ENCODE data around the gene KRT36. TPM values are rescaled to one million over a fixed set of nuclear protein-coding genes. Genes with fewer than 3 reads are reported as not detected.

KRT36 gene
- total RNA-seq, result not detected

DNA sequence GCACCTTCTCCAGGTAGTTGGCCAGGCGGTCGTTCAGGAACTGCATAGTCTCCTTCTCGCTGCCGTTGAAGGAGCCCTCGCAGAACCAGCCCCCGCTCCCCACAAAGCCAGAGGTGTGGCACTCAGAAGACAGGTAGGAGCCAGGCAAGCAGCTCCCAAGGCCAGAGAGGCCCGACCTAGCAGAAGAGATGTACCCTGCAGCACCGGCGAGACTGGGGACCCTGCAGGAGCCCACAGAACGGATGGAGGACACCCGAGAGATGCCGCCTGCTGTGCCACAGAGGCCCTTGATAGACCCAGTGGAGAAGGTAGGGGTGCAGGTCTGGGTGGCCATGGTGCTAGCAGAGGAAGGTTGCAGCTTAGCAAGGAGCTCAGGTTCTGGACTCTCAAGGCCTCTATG, at the start of gene KRT36:
KRT36 (minus strand) TSS at position 380 of the 400 bp plus-strand sequence; CDS start at position 334, 46 bp downstream.
- POLR2A ChIA-PET, result no interaction called here
- CTCF ChIA-PET, result interaction anchor here (2.1 kb wide), 1 partner anchor 60 kb away, joined by 7 read pairs; no protein-coding TSS in a partner anchor

DNA sequence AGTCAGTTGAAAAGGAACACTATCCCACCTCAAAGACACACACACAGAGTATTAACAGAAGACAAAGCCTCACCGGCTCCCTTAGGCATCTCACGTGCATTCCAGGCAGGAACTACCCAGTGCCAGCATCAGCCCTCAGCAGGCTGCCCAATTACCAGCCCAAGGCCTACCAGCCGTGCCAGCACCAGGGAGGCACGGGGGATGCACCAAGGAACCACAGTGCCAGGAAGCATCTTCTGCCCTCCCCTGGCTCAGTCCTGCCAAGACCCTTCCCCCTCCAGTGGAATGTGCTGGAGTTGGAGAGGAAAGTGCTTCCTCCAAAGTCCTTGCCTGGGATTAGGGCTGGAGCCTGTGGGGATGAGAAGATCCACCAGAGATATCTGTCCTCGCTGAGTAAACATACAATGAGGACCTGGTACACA, 49.4 kb upstream of the KRT36 start:
- CTCF ChIA-PET, result interaction anchor here (1.2 kb wide), 1 partner anchor 11 kb away, joined by 3 read pairs; no protein-coding TSS in a partner anchor

DNA sequence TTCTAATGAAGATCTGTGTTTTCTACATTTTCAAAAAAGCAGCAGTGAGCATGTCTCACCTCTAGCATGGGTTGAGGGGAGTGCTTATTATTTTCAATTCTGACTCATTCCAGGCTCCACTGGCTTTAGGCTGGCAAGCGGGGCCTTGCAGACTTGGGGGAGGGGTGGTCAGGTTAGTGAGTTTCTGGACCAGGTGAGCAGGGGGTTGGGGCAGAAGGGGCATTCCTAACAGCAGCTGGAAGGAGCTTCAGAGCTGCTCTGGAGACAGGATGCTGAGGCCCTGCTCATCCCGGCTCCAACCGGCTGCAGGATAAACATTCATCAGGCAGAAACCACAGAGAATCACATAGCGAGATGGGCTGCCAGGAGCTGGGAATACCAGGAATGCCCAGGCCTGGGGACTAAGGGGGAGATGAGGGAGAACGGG, 48.9 kb upstream of the KRT36 start:
- ChIA-PET POLR2A (no interaction called here), CTCF (no interaction called here)

More for the DNA sequence above, 49.4 kb upstream of the KRT36 start:
- POLR2A ChIA-PET, result no interaction called here

DNA sequence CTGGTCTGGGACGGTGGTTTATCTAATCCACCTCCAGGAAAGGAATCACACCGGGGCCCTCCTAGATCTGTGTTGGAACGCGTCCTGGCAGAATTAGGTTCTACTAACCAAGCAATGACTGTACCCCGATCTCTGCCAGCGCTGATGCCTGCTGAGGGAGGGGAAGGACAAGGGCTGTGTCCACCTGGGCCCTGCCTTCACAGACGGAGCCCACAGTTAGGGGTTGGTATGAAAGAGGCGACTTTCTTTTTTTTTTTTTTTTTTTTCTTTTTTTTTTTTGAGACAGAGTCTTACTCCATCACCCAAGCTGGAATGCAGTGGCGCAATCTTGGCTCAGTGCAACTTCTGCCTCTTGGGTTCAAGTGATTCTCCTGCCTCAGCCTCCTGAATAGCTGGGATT, 48.3 kb upstream of the KRT36 start:
- POLR2A ChIA-PET, result no interaction called here
- CTCF ChIA-PET, result no interaction called here

DNA sequence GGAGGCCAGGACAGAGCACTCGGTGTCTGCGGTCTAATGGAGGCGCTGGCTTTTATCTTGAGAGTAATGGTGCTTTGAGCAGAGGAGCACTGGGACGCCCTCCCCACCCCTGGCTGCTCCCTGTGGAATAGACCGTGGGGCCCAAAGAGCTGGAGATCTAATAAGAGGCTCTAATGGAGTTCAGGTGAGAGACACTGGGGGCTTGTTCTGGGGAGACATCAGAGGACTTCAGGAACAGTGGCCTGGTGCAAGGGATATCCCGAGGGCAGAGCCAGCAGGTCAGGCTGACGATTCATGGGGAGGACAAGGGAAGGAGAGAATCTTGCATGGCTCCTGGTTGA, 47.9 kb upstream of the KRT36 start:
- CTCF ChIA-PET, result no interaction called here
- POLR2A ChIA-PET, result no interaction called here

DNA sequence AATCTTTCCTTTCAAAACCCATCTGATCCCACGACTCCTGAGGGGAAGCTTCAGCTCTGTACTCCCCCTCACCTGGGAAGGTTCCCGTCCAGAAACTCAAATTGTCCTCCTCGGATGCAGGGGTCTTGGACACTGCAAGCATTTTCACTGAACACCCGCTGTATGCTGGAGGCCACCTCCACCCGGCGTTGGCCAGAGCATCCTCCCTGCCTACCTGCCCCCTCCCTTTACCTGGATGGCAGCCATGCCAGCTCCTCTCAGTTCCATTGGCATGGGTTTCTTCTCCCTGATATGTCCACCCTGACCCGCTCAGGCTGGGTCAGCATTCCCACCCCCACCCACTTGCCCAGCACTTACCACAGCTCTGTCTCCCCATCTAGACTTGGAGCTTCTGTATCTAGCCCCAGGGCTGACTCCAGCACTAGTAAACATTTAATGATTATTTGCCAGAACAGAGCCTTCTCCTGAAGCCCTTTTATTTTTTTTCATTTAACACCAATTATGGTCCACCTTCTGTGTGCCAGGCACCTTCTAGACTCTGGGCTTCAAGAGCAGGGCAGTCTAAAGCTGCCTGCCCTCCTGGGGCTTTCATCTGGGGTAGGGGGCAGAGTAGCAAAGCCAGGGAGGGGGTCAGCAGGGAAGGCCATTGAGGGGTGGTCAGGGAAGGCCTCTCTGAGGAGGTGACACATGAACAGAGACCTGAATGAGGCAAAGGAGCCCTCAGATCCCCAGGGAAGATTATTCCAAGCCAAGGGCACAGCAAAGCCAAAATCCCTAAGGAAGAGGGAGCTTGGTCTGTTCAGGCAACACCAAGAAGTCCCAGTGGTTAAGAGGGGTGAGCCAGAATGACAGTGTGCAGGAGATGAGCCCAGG, 47.3 kb upstream of the KRT36 start:
- CTCF ChIA-PET, result no interaction called here

DNA sequence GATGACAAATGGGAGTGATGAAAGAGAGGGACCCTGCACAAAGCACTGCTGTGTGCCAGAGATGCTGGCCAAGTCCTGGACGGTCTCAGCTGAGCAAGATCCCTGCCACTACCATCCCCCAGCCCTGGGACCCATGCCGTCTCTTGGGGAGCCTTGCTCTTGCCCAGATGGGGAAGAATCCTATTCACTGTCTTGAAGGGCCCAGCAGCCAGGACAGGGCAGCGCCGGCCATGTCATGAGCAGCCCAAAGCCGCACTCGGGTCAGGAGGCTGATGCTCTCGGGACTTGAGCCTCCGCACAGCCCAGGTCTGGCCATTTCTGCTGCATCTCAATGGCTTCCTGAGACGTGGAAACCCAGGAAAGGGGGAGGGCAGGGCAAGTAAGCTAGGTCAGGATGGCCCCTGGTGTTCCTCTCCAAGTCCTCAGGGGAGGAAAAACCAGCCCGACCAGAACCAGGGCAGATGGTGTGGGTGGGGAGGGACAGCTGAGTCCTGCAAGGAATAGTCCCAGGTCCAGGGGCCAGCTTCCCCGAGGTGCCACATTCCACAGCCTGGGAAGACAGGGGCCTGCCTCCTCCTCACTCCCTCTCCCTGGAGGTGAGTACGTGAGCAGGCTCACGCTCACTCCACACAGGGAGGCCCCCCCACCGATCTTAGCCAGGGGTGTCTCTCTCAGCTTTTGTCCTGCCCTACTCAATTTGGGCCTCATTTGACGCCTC, 46.2 kb upstream of the KRT36 start:
- POLR2A ChIA-PET, result no interaction called here
- CTCF ChIA-PET, result interaction anchor here (2.2 kb wide), 1 partner anchor 13 kb away, joined by 9 read pairs; no protein-coding TSS in a partner anchor

More for the DNA sequence above, 47.3 kb upstream of the KRT36 start:
- POLR2A ChIA-PET, result no interaction called here

DNA sequence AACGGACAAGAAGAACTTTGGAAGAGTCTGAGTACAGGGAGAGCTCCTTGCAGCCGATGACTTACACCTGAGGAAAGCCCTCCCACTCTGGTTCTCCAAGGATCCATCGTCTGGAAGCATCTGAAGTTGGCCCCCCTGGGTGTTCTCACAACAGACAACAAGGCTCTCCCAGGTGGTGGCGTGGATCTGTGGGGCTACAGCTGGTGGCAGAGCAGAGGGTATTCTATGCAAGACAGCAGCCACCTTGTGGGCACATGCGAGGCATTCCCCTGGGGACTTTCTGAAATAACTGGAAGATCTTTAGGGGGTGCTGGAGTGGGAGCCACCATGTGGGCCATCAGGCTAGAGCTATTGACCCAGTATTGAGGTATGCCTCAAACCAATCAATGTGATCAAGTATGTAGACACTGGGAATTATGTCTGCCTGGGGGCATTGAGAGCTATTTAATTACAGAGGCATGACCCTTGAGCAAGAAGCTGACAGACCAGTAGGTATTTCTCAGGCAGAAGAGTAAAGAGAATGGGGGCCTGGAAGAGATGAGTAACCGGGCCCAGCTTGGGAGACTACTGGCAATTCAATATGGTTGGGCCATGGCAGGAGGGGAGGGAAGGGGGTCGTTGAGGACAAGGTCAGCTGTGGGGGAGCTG, 45.3 kb upstream of the KRT36 start:
- ChIA-PET CTCF (interaction anchor here (0.6 to 2.2 kb wide), 3 partner anchors 13 to 32 kb away, joined by 3 to 9 read pairs (median 3); no protein-coding TSS in a partner anchor), POLR2A (interaction anchor here (0.7 kb wide), 1 partner anchor 58 kb away, joined by 4 read pairs; no protein-coding TSS in a partner anchor)

DNA sequence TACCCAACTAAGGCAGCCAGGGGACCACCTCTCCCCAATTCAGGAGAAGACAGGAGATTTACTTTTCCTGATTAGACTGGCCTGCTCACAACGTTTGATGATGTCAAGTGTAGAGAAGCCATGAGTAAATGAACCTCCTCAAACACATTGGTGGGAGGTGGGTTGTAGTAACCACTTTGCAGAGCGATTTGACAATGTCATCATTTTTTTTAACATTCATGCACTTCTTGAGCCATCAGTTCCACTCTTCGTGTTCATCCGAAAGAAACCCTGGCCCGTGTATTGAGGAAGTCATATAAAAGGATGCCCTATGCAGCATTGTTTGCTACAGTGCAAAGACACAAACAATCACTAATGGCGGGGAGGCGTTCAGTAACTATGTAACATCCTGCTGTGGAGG, 43.9 kb upstream of the KRT36 start:
- CTCF ChIA-PET, result interaction anchor here (0.9 to 3.9 kb wide), 2 partner anchors 11 to 15 kb away, joined by 3 to 17 read pairs; no protein-coding TSS in a partner anchor
- POLR2A ChIA-PET, result no interaction called here

DNA sequence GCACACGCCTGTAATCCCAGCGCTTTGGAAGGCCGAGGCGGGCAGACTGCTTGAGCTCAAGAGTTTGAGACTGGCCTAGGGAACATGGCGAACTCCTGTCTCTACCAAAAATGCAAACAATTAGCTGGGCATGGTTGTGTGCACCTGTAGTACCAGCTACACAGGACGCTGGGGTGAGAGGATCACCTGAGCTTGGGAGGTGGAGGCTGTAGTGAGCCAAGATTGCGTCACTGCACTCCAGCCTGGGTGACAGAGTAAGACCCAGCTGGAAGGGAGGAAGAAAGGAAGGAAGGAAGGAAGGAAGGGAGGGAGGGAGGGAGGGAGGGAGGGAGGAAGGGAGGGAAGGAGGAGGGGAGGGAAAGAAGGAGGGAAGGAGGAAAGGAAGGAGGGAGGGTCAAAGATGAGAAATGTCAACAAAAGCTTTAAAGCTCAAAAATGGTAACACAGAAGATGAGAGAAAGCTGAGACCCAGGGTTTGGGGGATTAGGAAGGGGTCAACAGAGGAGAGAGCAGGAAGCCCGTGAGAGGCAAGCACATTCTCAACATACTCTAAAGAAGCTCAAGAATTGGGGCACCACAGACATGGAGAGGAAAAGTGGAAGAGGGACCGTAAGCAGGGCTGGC, 43.3 kb upstream of the KRT36 start:
- ChIA-PET POLR2A (no interaction called here), CTCF (interaction anchor here (0.9 to 3.9 kb wide), 2 partner anchors 12 to 16 kb away, joined by 3 to 17 read pairs; no protein-coding TSS in a partner anchor)

DNA sequence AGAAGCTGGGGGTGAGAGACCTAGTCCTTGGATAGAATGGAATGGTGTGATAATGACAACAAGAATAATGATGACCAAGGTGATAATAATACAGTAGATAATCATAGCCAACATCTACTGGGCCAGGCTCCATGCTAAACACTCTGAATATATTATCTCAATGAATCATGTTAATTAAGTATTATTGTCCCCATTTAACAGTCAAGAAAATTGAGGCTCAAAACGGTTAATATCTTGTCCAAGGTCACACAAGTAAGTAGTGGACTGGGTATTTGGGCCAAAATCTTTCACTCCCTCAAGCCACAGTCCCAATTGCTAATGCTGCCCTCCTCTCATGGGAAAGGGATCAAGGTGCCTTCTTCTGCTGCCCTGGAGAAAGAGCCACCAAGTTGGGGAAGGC, 42.3 kb upstream of the KRT36 start:
- ChIA-PET POLR2A (no interaction called here), CTCF (interaction anchor here (3.9 kb wide), 1 partner anchor 17 kb away, joined by 17 read pairs; no protein-coding TSS in a partner anchor)

DNA sequence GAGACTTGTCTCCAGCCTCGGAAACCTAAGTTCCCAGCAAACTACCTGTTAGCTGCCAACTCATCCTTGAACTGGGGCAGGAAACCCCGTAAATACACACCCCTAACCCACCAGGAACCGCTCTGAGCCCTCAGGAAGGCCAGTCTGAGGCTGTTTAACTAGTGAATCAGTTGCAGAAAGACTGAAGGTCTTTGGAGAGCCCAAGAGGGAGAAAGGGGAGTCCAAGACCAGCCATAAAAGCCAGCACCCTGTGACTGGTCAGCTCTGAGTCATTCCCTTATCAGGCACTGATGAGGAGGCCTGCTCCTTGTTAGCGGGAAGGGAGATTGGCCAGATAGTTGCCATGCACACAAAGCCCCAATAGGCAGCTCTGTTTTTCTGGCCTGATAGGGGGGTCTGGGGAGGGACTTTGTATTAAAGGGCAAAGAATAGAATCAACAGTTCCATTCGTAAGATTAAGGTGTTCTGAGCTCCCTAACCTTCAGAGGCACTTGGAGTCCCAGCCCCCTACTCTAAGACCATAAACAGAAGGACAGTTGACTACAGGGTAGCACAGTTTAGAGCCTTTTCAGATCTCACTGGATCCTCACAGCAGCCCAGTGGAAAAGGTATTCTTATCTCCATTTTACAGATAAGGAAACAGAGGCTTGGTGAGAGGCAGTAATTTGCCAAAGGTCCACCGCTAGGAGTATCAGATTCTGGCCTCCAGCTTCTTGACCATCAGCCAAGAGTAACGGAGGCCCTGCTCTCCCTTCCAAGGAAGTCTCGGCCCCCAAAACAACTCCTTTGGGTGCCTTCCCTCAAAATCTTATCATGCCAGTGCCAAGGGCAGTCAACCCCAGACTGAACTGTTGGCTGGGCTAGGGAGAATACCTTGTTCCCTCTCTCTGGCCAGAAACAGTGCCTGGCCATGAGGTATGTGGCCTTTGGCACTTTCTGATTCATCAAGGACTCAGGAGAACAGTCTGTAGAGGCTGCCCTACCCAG, 40.6 kb upstream of the KRT36 start:
- ChIA-PET POLR2A (no interaction called here), CTCF (interaction anchor here (3.9 kb wide), 1 partner anchor 18 kb away, joined by 17 read pairs; no protein-coding TSS in a partner anchor)

DNA sequence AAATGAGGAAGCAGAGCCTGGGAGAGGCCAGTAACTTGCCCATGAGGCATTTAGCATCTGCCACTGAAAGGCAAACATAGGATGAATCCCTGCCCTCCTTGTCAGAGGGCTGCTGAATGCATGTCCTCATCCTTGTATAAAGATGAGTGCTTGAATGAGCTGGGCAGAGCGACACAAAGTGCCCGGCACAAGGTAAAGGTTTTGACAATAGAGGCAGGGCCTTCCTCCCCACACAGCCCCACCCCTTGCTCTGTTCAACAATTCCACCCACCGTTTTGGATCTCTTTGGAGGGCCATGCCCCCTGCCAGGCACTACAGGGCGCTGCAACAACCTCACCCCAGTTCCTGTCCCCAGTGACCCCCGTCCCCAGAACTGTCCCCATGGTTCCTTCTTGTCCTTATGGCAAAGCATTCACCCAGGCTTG, 39.8 kb upstream of the KRT36 start:
- ChIA-PET CTCF (interaction anchor here (3.9 kb wide), 1 partner anchor 19 kb away, joined by 17 read pairs; no protein-coding TSS in a partner anchor), POLR2A (no interaction called here)

DNA sequence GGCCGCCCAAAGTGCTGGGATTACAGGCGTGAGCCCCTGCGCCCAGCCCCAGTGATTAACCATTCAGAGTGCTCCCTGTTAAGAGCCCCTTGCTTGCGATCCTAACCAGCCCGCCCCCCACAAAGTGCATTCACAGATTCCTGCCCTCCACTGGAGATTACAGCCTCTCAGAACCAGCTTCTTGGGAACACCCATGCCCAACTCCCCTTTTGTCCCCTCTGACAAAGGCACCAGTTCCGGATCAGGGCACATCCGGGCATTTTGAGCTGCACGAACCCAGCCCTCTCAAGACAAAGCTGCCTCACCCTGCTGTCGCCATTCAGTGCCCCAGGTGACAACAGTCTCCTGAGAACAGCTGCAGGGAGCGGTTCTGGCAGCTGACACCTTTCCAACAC, 39.2 kb upstream of the KRT36 start:
- CTCF ChIA-PET, result no interaction called here
- POLR2A ChIA-PET, result no interaction called here

DNA sequence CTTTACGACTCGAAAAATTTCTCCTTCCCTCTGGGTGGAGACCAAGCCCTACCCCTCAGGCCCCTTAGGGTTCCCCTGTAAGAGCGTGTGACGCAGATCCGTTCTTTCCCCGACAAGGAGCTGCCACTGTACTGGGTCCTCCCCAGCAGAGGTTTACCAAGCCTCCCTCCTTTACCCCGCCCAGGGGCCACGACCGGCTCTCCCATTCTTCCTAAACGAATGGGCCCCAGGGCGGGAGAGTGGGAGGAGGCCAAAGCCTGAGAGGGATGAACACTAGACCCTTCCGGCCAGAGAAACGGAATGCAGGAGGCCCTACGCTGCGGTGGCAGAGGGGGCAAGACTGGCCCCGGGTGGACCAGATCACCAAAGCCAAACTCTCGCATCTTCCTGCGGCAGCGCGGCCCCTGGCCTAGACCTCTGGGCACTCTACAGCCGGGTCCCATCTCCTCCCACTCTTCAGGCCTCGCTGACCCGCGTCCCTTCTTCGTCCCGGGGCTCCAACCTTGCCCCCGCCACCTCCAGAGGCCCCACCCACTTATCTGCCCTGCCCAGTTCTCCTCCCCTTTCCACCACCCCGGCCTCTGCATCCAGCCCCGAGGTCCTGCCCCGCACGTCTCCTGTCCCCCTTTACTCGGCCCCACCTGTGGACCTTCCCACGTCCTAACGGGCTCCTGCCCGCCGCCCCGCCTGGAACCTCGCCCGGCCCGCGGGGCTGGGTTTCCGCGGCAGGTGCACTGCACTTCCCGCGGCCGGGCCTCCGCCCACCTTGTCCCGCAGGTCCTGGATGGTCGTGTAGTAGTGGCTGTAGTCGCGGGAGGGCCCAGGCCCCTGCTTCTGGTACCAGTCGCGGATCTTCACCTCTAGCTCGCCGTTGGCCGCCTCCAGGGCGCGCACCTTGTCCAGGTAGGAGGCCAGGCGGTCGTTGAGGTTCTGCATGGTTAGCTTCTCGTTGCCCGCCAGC, 37.6 kb upstream of the KRT36 start:
- POLR2A ChIA-PET, result no interaction called here

DNA sequence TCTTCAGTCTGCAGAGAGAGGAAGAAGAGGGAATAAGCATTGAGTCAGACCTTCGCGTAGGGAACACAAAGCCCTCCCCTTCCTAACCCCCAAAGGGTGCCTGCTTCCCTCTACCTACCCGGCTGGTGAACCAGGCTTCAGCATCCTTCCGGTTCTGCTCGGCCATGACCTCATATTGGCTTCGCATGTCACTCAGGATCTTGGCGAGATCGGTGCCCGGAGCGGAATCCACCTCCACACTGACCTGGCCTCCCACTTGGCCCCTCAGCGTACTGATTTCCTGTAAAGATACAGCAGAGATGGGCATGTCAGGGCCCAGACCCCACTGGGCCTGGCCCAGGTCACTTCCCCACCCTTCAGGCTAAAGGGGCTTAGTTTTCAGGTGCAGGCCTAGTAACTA, 34.6 kb upstream of the KRT36 start:
- CTCF ChIA-PET, result interaction anchor here (1.3 kb wide), 1 partner anchor 25 kb away, joined by 3 read pairs; no protein-coding TSS in a partner anchor
- POLR2A ChIA-PET, result no interaction called here

More for the DNA sequence above, 37.6 kb upstream of the KRT36 start:
- CTCF ChIA-PET, result interaction anchor here (0.7 kb wide), 1 partner anchor 52 kb away, joined by 3 read pairs; no protein-coding TSS in a partner anchor

DNA sequence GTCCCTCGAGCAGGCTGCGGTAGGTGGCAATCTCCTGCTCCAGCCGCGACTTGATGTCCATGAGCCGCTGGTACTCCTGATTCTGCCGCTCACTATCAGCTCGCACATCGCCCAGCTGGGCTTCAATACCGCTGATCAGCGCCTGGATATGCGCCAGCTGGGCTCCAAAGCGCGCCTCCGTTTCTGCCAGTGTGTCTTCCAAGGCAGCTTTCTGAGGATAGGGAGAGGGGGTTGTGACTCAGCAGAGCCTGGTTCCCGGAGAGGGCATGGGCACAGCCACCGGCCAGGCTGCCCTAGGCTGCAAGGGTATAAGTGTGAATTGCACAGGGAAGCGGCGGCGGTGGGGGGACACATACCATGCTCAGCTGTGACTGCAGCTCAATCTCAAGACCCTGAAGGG, 34.1 kb upstream of the KRT36 start:
- CTCF ChIA-PET, result interaction anchor here (1.3 kb wide), 1 partner anchor 25 kb away, joined by 3 read pairs; no protein-coding TSS in a partner anchor
- POLR2A ChIA-PET, result no interaction called here

Data from activated CD8-positive, alpha-beta memory T cell treated with anti-CD3 and anti-CD28 coated beads for 36 hours (primary cell).